NCI-H774 (cell line): ENCODE data around the gene CRACDL.

Experiments
- DNase-seq: peaks from one replicate; lab custom pipeline; 2025; lab: John Stamatoyannopoulos, UW

Gene CRACDL

GRCh38 chr2:98859323-98859722 is 76.7 kb downstream of the CRACDL start:
- no peak for DNase-seq

DNA sequence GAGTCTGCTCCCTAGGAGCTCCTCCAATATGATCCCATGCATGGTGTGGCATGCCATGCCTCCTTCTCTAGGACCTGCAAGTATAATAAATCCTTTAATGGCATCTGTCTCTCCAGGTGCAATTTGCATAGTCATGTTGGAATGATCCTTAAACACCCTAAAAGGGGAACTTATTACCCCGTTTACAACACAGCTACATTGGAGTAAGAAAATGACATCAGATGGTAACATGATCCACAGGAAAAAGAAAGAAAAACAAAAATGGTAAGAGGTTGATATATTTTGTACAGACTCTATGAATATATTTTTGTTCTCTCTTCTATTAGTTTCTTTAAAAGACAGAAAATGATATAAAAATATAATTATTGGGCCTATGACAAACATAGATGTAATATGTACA is 79.0 kb downstream of the CRACDL start:
- DNase-seq: no peak

DNA sequence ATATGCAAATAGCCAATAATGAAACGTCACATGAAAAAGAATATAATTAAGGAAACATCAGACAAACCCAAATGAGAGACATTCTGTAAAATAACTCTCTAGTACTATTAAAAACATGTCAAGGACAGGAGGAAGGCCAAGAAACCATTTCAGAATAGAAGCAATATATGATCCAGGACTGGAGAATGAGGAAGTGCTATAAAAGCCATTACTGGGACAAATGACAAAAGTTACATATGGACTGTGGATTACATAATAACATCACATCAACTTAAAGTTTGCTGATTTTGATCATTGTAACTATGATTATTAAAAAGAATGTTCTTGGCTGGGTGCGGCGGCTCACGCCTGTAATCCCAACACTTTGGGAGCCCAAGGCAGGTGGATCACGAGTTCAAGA is 81.3 kb downstream of the CRACDL start:
- DNase-seq: no peak

GRCh38 chr2:98852932-98853331 is 83.1 kb downstream of the CRACDL start:
- no peak for DNase-seq

DNA sequence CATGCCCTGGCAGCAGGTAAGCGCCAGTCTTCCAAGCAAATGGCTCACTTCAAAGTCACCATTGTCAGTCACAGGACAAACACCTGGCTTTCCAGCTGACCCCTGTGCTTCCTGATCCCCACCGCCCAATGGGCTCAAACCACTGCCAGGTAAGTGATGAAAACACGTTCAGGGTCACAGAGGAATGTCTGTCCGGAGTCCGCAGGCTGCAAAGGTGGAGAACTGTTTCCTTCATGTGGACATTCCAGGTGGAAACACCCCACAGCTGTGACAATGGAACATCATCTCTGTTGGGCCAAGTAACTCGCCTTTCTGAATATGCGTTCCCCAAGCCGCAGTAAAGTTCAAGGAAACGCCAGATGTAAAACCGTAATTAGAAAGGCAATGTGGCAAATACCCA is 86.0 kb downstream of the CRACDL start:
- no peak for DNase-seq

DNA sequence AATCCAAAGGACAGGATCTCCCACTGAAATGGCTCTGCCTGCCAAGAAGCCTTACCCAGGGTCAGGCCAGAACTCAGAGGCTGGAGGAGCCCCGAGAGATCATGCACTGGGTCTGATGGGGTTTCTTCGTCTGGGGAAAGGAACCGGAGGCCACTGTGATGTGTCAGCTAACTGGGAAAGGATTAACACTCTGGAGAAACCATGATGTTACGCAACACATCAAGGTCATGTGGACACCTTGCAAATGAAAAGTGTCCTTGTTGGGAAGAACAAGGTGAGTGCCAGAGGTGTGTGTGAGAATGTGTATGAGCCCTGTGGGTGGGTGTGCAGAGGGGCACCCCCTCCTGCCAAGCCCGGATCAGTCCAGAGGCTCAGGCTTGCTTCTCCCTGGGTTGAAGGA is 86.9 kb downstream of the CRACDL start:
- DNase-seq: no peak

DNA sequence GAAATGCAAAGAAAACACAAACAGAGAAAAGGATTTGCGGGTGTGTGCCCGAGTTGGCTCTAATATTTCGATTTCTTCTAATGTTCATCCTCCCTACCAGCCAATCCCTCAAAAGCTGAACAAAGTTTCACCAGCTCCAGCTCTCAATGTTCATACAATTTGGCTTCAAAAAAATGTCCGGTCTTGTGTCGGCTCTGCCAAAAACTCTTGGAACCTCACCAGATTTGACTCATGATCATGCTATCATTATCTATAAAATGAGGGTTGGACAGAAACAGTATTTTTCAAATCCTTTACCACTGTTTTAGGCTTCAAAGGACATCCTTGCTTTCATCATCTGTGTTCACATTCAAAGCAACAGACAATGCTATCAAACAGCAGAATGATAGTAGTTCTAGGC is 88.2 kb downstream of the CRACDL start:
- DNase-seq: no peak

GRCh38 chr2:98846041-98846440 is 90.0 kb downstream of the CRACDL start:
- DNase-seq: no peak

DNA sequence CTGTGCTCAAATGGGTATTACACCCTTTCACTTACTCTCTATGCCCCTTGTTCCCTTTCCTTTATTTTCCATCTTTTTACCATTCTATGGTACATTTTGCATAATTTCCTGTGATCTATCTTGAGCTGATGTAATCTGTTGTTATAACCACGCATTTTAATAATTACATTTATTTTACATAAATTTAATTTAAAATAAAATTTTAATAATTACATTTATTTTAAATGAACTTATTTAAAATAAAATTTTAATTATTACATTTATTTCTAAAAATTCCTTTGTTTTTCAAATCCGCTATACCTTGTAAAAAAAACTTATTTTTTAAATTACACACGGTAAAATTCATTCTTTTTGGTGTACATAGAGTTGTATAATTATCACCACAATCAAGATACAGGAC is 93.9 kb downstream of the CRACDL start:
- DNase-seq: no peak

DNA sequence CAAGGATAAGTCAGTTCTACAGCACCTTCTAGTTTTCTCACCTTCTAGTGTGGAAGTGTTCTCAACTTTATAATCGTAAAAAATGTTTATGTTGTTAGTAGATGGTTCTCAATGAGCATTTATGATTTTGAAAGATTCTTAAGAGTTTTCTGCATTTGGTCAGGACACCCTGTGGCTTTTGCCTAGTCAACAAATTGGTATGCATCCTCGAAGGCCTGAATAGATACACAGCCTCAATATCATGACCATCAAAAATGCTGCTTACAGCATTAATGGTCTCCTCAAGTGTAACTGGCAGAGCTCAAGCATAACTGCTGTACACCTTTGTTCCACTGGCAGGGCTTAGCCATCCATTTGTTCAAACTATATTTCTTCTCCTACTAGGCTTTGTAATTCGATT is 96.7 kb downstream of the CRACDL start:
- no peak for DNase-seq

DNA sequence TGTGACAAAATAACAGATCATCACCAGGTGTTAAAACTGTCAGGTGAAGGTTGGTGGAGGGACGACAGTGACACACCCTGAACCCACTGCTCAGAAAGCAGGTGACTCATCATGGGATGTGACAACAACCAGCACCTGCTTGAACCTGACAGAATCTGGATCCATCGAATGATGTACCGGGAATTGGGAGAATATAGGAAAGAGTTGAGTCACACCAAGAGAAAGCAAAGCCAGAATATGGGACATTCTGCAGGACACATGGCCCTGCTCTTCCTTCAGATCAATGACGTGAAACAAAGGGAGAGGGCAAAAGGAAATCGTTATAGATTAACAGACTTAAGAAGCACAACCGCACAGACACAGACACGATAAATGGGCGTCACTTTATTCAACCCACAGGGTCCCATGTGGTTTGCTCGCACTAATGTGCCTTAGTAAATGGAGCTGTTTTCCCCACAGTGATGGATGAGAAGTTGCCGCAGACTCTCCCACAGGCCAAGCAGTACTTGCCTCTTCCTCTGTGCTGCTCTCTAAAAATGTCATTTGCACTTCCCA is 100.1 kb downstream of the CRACDL start:
- DNase-seq: no peak

DNA sequence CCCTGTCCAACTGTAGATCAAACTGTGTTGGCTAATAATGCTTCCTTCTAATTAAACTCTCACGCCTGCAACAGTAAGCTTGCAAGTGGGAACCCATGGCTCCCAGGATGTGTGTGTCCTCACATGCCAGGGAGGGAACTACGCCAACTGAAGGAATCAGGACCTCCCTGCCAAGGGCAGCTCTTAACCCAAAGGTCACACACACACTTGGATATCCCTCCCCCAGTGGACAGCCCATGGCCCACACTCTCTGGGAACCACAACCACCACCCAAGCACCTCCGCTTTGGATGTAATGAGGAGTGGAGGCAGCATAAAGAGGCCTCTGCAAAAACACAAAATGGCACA is 102.1 kb downstream of the CRACDL start:
- DNase-seq: no peak

- DNase-seq: no peak
Measured at GRCh38 chr2:98833172-98833916, 102.7 kb downstream of the CRACDL start.

GRCh38 chr2:98832172-98832571 is 103.9 kb downstream of the CRACDL start:
- no peak for DNase-seq

DNA sequence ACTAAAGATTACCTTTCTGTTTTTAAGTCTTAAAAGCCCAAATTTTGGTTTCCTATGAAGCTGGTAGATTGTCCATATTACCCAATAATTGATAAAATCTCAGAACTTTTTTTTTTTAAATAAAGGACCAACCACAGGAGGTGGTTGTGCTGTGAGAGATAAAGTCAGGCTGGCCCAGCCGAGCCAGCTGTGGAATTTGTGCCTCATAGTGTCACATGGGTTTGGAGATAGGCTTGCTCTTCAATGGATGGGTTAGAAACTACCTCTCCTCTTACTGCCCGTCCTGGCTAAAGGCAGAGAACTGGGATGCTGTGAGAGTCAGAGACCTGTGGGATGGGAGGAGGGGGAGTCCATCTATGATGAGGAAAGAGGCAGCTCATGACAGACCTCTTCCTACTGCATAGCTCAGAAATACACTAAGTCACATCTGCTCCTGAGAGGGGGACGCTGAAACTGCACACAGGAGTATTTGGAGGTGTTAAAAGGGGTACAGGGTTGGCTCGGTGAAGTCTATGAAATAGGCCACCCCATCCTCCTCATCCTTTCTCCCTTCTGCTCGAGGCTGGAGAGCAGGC is 105.4 kb downstream of the CRACDL start:
- DNase-seq: no peak

GRCh38 chr2:98829581-98830270 is 106.3 kb downstream of the CRACDL start:
- DNase-seq: no peak

- DNase-seq: no peak
Measured at GRCh38 chr2:98828793-98829371, 107.1 kb downstream of the CRACDL start.

DNA sequence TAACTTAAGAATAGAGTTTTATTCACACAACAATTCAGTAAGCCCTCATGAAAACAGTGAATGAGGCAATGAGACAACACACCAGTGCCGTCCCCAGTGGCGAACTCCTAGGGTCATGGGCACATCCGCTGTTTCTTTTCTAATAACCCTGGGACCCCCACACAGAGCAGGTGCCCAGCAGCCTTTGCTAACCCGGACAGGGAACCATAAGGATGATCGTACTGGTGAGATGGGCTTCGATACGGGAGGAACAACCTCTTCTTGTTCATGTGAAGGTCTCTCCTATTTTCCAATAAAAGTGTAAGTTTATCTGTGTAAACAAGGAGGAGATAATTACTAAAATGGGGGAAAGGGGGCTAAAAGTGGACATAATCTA is 107.7 kb downstream of the CRACDL start:
- DNase-seq: no peak

- no peak for DNase-seq
Measured at GRCh38 chr2:98827625-98828368, 108.2 kb downstream of the CRACDL start.

DNA sequence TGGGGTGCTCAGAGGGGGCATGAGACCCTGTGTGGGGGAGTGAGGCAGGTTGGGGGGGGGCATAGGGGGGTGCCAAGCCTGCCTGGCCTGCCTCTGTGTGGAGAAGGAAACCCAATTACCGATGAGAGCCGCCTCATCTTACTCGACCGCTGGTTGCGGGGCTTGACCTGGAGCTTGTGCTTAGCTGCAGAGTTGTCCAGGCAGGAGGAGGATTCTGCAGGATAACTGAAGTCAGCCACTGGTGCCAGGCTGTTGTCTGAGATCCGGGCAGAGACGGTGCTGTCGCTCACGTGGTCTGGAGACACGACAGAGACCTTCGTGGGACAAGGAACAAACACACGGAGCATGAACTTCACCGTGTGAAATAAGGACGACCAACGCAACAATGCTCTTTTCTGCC is 109.2 kb downstream of the CRACDL start:
- DNase-seq: no peak

GRCh38 chr2:98825858-98826257 is 110.2 kb downstream of the CRACDL start:
- no peak for DNase-seq

GRCh38 chr2:98825404-98825803 is 110.6 kb downstream of the CRACDL start:
- no peak for DNase-seq
